Activated T-cell treated with anti-CD3 and anti-CD28 coated beads for 48 hours (primary cell): Measurements from ENCODE around the gene PAX7.

Experiments used
- DNase-seq: peaks from one replicate; pipeline ENCODE4 v3.0.0-alpha.2; 2020; ENCODE audit warnings: low read depth

Gene PAX7

DNA sequence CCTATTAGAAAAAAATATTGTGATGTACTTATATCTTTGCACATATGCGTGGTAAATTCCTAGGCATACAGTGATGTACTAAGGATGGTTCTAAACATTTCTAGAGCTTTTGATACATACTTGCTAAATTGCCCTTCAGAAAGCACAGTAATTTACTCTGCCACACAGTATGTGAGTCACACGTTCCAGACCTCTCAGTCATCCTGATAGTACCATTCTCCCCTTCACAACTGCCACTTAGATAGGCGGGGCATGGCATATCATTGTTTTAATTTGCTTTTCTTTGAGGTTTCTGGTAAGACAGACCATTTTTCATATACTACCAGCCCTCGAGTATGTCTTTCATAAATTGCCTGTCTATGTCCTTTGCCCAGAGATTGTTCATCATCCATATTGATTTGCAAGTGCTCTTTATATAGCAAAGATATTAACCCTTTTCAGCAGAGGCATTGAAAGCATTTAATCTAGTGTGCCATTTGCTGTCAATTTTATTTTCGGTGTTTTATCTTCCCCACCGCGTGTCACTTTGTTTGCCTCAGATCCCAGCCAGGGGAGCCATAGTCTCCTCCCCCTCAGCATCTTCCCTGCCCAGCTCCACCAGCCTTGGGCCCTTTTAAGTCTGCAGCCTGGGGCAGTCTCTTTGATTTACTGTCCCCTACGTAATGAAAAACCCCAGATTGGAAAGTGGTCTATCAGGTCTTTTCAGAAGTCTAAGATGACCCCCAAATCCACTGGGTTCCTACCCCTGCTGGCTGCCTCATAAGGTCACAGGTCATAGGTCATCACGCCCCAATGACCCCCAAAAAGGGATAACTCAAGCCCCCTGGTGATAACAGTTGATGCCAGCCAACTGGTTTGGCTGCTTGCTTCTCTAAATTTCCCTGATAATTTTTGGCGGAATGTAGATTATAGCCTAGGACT is 11.8 kb upstream of the PAX7 start:
- no peak for DNase-seq

DNA sequence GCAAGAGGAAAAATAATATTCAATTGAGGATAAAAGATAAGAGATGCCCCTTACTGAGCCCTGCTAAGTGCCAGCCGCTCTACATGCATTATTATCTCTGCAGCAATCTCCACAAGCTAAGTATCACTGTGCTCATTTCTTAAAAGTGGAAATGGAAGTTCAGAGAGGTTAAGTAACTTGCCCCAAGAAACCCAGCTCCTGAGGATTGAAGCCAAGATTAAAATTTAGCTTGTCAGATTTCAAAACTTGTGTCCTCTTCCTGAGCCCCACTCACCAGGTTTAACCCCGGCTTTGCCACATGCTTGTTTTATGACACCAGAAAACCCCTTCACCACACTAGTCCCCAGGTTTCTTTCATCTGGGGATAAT is 11.2 kb upstream of the PAX7 start:
- DNase-seq: no peak

DNA sequence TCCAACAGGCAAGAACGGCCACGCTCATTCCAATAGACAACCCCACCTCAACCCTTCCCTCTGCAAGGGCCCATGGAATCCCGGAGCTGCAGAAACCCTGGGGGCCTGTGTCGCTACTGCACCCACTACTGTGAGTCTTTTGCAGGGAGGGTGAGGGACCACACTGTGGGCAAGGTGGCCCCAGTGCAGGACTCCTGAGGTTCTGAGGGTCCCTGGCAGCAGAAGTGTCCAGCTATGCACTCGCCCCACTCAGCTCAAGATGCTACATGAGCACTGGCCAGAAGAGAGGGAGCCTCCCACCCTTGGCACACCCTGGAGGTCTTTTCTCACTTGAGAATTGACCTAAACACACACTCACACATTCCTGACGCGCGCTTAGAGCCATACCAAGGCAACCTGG is 2.1 kb upstream of the PAX7 start:
- DNase-seq: no peak

DNA sequence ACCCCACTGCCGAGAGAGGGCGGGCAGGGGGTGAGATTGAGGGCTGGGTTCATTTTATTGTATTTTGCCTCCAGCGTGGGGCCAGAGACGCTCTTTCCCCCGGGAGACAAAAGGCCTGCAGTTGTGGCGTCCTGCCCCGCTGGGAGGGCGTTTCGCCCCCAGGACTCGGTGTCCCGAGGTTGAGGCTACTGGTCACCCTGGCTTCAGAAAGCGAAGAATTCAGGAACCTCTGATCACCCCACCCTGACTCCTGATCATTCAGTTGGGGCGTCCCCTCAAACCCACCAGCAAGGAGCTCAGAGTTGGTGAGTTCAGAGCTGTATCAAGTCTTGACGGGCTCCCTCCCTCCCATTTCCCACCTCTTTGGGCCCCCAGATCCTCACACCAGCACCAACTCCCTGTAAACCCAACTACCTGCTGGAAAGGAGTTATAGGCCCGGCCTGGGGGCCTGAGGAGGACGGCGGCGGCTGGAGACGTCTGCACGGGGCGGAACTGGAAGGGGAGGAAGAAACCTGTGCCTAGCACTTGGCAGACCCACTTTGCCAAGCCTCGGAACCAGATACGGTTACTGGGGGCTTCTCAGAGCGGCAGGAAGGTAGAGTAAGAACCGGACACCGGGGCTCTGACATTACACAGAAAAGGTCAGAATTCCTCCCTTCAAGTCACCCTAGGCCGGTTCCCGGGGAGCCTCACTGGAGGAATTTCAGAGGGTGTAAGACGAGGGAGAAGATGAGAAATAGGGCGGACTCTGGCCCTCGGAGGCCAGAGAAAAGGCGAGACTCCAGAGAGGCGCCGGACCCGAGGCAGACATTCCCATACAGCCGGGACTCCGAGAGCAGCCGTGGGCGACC is 761 bp upstream of the PAX7 start:
- no peak for DNase-seq

DNA sequence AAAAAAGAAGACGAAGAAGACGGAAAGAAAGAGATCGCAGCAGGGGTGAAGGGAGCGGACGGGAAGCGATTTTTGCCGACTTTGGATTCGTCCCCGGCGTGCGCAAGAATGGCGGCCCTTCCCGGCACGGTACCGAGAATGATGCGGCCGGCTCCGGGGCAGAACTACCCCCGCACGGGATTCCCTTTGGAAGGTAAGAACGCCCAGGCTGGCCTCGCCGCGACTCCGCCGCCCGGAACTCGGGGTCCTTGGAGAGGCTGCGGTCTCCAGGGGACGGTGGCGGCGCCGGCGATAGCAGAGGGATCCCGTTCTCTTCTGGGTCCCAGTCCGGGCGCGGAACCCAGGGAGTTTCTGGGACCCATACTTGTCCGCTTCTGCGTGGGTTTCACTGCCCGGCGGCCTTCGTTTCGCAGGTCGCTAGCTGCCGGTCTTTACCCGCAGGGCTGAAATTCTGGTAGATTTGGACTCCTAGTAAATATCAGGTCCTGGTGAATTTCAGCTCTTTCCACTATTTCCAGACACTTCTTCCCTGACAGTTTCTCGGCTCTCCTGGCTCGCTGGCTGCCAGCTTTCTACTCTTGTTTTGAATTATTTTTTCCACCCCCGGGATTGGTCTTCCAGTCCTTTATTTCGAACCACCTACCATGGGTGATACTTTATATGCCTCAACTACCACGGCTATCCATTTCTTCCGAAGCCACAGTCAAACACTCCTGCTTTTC is 1.0 kb downstream of the PAX7 start:
- DNase-seq: no peak

DNA sequence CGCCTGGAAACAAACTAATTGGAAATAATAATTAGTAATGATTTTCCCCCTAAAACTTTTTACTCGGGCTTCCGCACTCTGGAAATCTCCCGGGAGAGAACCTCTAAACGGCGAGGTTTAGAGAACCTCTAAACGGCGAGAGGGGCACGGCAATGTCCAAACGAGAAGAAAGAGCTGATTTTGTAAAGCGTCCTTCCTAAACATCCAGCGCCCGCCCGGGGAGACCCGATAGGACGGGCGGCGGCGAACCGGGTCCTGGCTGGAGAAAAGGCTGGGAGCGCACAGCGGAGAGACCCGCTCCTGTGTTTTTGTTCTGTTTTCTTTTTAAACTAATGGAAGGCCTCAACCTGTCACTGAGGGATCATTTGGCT is 1.6 kb downstream of the PAX7 start:
- DNase-seq: no peak

DNA sequence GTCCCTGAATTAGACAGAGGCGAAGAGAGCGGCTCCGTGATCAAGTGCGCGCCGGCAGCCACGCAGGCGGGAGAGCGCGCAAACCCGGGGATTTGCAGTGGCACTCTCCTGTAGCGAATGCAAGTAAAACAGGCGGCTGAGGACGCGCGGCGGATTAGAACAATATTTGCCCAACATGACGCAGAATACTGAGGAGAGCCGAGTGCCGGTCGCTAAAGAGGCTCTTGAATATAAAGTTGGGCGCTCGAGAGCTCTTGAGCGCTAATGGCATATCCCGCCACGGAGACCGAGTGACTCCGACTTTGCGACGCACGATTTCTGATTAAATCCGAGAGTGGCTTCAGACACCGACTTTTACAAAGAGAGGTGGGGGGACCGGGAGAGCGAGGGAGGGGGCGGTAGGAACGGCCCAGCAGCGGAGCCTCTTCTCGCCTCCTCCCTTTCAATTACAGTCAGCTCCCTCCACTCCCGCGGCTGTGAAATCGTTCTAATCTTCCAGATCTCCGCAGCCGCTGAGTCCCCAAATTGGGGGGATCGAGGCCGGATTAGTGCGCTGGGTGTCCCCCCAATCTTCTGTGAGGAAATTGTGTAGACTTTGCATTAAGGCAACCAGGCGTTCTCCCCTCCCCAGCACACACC is 2.3 kb downstream of the PAX7 start:
- DNase-seq: no peak

DNA sequence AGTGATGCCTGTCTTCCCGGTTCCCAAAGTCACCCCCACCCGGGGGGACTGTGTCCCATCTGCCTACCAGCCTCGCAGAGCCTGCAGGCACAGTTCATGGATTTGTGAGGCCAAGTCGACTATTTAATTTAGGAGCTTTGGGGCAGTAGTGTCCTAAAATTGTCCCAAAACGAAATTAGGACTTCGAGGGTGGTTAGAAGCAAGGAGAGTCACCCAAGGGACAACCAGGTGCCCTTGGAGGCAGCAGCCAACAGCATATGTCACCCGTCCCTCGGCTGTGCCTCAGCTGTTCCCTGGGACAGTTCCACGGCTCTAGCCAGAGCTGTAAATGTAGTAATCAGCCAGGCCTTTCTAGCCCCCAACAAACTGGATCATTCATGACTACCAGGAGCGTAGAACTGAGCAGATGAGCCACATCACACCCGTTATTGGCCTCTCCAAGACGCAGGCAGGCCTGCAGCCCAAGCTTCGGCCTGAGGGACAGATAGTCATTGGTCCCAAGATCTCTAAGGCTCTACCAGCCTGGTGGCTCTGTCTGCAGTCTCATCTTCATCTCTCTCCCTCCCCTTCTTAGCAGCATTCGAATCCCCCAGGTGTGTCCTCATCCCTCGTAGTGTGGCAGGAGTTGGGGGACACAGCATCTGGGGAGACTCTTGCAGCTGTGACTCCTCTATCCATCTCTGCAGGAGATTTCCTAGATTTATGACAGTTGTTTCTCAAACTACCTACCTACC is 2.9 kb downstream of the PAX7 start:
- no peak for DNase-seq

DNA sequence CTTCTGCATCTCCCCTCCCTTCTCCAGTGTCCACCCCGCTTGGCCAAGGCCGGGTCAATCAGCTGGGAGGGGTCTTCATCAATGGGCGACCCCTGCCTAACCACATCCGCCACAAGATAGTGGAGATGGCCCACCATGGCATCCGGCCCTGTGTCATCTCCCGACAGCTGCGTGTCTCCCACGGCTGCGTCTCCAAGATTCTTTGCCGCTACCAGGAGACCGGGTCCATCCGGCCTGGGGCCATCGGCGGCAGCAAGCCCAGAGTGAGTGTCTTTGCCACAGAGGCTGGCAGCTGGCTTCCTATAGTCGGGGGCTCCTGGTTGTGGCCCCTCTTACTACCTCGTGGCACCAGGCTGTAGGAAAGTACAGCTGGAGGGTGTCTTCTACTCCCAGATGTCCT is 3.6 kb downstream of the PAX7 start:
- DNase-seq: no peak

DNA sequence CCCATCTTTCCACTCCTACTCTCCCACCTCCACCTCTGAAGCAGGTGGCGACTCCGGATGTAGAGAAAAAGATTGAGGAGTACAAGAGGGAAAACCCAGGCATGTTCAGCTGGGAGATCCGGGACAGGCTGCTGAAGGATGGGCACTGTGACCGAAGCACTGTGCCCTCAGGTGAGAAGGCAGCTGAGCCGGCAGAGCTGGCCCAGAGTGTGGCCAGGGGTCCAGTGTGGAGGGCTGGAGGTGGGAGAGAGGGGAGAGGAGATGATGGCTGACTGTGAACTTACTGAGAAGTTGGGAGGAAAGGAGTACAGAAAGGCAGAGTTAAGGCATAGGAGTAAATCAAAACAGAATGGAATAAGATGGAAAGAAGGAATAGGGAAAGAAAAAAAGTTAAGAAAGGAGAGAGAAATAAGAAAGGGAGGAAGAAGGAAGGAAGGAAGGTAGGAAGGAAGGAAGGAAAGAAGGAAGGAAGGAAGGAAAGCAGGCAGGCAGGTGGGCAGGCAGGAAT is 4.5 kb downstream of the PAX7 start:
- DNase-seq: no peak

DNA sequence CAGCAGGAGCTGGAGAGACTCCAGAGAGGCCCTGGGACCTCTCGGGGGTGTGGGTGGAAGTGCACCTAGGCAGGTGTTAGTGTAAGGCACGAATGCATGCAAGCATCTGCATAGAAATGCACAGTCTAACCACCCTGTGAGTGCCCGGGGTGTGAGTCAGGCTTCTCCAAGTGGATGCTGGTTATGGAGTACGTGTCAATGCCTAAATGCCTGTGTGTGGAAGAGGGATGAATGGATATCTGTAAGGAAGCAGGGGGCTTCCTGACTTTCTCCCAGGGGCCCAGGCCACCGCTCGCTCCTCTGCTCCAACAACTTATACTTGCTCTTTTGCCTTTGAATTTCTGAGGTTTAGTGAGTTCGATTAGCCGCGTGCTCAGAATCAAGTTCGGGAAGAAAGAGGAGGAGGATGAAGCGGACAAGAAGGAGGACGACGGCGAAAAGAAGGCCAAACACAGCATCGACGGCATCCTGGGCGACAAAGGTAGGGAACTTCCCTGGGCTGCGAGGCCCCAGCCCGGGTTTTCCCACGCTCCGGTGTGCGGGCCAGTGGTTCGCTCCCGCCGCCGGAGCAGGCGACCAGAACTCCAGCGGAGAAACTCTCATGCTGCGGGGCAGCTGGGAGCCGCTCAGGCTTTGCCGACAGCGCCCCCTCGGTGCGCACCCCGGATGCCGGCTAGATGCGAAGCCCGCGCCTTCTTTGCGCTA is 5.4 kb downstream of the PAX7 start:
- DNase-seq: no peak

DNA sequence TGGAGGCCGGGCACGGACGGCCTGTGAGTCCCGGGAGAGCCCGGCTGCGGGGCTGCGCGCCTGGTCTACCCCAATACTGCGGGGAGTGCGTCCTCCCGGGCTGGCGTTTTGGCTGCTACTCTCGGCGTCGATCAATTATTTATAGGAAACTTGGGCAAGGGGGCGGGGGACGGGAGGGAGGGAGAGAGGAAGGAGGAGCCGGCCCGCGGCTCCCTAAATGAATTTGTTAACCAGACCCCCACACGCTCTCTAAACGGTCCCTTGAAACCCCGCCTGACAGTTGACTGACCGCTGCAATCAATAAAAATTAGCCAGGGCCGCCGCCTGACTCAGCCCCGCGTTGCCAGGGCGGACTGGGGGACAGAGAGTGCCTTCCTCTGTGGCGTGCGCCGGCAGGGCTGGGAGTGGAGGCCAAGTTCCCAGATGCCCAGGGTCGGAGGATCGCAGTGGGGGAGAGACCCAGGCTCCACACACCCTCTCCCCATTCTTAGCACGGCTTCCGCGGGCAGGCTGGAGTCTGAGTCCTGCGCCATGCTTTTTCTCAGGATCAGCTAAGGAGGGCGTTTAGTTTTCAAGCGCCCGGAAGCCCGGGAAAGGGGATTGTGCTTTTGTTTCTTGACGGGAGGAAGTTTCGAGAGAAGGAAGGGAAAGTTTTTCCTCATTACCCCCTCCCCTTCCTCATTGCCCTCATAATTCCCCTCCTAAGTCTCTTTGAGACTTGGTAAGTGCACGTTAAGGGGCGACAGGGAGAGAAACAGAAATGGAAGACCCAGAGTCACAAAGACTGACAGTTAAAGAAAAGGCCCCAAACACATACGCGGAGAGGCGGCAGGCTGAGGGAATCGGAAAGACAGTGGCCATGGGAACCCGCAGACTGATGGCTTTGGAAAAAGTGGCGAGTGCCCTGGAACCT is 6.2 kb downstream of the PAX7 start:
- DNase-seq: no peak

DNA sequence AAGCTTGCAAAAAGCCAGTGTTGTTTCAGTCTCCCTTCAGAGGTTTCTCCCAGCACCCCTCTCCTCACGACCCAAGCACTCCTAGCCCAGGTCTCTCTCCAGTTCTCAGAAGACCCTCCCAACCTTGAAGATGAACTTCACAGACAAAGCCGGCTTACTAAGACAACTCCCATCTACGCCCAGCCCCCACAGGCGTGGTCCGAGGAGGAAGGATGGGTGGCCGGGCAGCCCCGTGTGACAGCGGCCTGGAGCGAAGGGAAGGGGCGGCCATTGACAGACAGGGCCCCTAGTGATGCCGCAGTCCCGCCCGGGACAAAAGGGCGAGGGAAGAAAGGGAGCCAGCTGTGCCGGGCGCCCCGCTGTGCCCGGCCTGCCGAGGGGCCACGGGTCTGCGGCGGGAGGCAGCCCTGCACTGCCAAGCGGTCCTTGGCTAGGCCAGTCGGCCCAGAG is 6.9 kb downstream of the PAX7 start:
- DNase-seq: no peak

DNA sequence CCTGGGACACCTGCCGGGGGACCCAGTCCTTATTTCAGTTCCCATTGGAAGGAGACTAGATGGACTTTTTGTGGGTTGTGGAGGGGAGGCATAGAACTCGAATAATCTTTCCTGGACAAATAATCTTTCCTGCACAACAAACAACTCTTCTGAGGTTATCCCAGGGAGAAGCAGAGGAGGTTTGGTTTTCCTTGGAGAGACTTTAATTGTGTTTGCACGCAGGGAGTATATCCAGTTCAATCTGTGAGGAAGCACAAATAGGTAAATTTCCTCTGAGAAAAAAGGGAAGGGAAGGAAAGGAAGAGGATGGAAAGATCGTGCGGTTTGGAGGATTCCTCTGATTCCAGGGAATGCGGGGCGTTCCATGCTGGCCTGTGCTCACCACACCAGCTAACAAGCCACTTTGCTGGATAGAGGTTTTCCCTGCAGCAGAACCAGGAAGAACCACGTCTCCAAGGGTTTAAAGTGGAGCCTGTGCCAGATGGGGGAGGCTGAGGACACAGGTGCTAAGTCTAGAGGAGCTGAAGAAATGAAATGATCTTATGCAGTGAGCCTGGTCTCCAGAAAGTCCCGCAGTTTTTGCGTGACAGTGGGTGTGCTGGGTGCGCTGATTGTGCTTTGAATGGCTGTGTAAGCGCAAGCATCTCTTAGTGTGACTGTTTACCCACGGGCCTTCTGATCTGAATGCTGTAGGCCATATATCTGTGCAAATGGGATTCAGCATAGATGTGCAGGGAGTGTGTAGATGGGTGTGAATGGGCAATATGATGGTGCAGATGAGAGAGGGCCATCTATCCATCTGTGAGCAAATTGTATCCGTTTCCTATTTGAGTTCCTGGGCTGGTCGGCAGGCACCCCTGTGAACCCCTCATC is 7.6 kb downstream of the PAX7 start:
- DNase-seq: no peak

DNA sequence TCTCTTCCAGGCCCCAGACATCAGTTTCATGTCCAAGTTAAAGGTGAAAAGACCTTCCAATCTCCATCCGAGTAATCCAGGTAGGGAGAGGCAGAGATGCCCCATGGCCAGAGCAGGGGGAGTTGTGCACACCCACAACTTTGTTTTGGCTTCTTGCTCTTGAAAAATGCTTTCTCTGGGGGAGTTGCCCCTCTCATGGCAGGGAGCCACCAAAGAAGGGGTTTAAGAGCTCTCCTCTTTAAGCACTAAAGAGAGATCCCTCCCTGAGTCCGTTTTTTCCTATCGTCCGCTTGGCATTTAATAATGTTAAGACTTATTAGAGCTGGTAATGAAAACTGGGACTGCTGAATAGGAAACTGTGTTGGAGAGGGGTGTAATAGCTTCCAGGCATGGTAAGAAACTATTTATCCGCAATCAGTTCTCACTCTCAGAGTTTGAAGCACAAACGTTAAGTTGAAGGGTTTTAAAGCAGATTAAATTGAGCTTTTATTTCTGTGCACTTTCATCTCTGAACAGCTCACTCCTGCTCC is 8.3 kb downstream of the PAX7 start:
- DNase-seq: no peak

DNA sequence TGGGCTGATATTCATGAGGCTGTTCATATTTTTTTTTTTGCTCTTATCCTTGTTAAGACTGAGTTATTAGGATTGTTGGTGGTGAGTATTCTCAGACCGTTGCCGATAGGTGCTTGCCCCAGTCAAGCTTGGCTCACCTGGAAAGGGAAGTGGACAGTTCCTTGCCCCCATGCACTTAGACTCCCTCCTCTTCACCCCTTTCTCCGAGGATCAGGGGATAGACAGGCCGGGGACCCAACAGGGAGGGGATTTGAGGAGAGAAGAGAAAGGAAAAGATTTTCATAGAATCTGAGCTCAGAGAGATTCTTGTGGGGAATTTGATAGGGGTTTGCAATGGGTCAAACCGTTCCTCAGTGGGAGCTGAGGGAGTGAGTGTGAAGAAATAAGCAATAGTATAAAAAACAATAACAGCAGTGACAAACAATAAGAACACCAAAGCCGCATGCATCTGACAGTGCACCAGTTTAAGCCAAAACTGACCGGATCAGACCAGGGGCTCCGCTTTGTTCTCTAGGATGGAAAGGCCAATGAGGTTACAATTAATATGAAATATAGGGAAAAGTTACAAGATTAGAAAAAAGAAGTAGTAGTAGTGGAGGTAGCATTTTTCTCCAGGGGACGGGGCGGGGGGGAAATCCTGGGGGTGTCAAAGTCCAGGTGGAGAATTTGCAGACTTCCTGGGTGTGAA is 8.9 kb downstream of the PAX7 start:
- no peak for DNase-seq

DNA sequence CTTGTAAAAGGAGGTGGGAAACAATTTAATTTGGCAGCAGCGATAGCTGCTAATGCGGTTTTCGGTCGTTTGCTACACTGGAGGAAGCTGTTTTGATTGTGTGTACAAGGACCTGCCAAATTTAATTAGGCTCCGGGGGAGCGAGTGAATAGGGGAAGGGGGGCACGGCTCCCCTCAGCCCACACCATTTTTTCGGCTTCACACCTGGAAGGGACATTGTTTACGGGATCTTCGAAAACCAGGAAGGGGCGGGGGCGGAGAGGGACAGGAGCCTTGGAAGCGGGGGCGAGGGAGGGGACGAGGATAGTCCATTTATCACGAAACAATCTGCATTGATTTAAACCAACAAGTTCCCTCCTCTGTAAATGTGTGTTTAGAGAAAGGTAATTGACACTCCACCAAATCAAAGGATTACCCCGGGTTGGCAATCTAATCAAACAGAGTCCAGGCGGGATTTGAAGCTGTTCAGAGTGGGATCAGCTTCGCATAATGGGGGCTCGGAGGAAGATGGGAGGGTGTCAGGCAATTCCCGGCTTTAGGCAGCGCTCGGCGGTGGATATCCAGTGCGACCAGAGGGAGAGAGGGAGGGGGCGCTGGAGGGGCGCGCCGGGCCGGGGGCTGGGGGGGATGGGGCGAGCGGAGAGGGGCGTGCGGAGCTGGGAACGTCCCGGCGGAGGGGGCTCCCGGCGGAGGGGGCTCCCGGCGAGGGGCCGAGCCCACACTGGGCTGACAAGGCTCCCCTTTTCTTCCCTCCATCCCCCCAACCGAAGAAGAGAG is 9.8 kb downstream of the PAX7 start:
- DNase-seq: no peak
